Activated CD8-positive, alpha-beta memory T cell treated with anti-CD3 and anti-CD28 coated beads, Interleukin-2, amount 10 ng/mL, durations not matched to agents 7 days and 5 days (primary cell): ENCODE results near the gene EXOSC1. TPM values are rescaled to one million over a fixed set of nuclear protein-coding genes. Genes with fewer than 3 reads are reported as not detected.

ENCODE experiments used
- ATAC-seq: fragments of 150-1000 bp; cut with Tn5 transposase; one replicate; pipeline ENCODE4 v1.10.0; 2021; ENCODE audit warnings: moderate library complexity
- CTCF ChIA-PET: fragments of 350-600 bp; sonication (Branson Sonifier 250); formaldehyde crosslinking; loops from one replicate; lab custom pipeline; 2021; ENCODE audit warnings: antibody characterized with exemption; lab: Charles Lee
- DNase-seq: peaks from one replicate; pipeline ENCODE4 v3.0.0-alpha.2; 2020
- H3K27ac Mint-ChIP-seq: one replicate; pipeline ENCODE4 v1.8.0; 2021; ENCODE audit warnings: mild to moderate bottlenecking, mixed read lengths
- H3K27me3 Mint-ChIP-seq: one replicate; pipeline ENCODE4 v1.8.0; 2021; ENCODE audit warnings: mixed read lengths
- H3K36me3 Mint-ChIP-seq: one replicate; pipeline ENCODE4 v1.8.0; 2021; ENCODE audit warnings: mild to moderate bottlenecking, mixed read lengths
- H3K4me1 Mint-ChIP-seq: one replicate; pipeline ENCODE4 v1.8.0; 2021; ENCODE audit warnings: mixed read lengths
- H3K4me3 Mint-ChIP-seq: one replicate; pipeline ENCODE4 v1.8.0; 2021; ENCODE audit warnings: mild to moderate bottlenecking, moderate library complexity, mixed read lengths
- H3K9me3 Mint-ChIP-seq: one replicate; pipeline ENCODE4 v1.8.0; 2022; ENCODE audit warnings: low read depth, mixed read lengths
- total RNA-seq, 2 experiments: library from RNA; stranded (reverse); gene quantifications; one replicate each; pipeline ENCODE4 v1.2.3, GENCODE V29; 2021

EXOSC1 gene
- total RNA-seq, 2 experiments from 2014 or later, result 49.5 to 56.8 TPM

DNA sequence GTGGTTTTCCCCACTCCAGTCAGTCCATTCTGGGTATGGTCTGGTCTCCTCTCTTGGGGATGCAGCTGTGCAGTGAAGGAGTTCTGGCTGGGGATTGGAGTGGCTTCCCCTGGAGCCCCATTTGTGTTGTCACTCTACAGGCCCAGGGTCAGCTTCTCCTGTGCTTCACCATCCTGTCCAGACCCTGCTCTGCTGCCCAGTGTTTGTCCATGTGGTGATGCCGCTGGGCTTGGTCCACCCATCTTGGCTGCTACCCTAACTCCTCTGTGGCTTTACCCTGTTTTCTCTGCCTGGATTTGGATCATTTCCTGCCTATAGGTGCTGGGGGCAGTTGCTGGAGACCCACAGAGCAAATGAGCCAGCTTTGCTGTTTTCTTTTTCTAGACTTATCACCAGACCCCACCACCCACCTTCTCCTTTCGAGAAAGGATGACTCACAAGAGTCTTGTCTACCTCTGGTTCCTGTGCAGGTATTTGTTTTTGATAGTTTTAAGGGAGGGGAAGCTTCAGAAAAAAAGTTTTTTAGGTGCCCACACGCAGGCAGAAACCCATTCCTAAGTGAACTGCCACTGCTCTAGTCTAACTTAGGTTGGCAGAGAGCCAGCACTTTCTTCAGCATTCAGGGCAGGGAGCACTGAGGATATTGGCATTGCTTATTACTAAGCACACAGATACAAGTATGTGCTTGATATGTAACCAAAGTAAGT, 8.7 kb upstream of the EXOSC1 start:
- Mint-ChIP-seq H3K27me3 (no peaks in the 10 kb centered on the region), H3K4me3 (no peak overlapping the region), H3K27ac (peak overlapping the region; percentile 34), H3K4me1 (peaks cover 12% of the 10 kb centered on the region), H3K36me3 (peaks cover 24% of the 10 kb centered on the region), H3K9me3 (no peaks in the 10 kb centered on the region)
- CTCF ChIA-PET, result interaction anchor here (1.2 kb wide), 1 partner anchor 10 kb away, joined by 3 read pairs; no protein-coding TSS in a partner anchor
- DNase-seq, result no peak
- ATAC-seq, result no peak

DNA sequence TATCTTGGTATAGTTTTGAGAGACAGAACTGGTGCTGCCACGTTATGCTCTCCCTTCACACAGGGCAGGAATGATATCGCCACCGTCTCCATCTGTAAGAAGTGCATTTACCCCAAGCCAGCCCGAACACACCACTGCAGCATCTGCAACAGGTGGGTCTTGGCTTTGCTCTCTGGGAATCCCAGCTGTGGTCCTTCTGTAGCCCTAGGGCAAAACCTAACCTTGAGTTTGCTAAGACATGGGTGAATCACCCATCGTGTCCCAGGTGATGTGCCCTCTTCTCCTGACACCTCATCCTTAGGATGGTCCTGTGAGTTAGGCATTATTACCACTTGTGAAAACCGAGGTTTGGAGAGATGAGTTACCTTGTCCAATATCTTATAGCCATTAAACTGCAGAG, 6.5 kb upstream of the EXOSC1 start:
- ATAC-seq, result no peak
- DNase-seq, result no peak
- no peaks in the 10 kb centered on the region for H3K27me3 Mint-ChIP-seq
- H3K4me3 Mint-ChIP-seq, result no peak overlapping the region
- peaks cover 25% of the 10 kb centered on the region for H3K4me1 Mint-ChIP-seq
- no peak overlapping the region for H3K27ac Mint-ChIP-seq
- no peaks in the 10 kb centered on the region for H3K9me3 Mint-ChIP-seq
- CTCF ChIA-PET, result interaction anchor here (0.9 to 1.0 kb wide), 2 partner anchors 9 to 12 kb away, joined by 3 to 4 read pairs; no protein-coding TSS in a partner anchor
- H3K36me3 Mint-ChIP-seq, result peaks cover 17% of the 10 kb centered on the region

DNA sequence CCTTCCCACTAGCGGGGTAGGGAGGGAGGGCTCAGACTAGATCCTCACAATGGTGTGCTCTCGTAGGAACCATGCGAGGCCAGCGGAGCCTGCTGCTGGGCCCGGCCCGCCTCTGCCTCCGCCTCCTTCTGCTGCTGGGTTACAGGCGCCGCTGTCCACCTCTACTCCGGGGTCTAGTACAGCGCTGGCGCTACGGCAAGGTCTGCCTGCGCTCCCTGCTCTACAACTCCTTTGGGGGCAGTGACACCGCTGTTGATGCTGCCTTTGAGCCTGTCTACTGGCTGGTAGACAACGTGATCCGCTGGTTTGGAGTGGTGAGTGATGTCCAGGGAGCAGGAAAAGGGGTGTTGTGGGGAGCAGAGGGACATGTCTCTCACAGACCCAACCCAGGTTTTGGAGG, 5.8 kb upstream of the EXOSC1 start:
- CTCF ChIA-PET, result interaction anchor here (1.0 kb wide), 1 partner anchor 13 kb away, joined by 3 read pairs; no protein-coding TSS in a partner anchor
- no peak for ATAC-seq
- Mint-ChIP-seq H3K27ac (no peak overlapping the region), H3K27me3 (no peaks in the 10 kb centered on the region), H3K36me3 (peaks cover 11% of the 10 kb centered on the region), H3K9me3 (no peaks in the 10 kb centered on the region), H3K4me3 (no peak overlapping the region), H3K4me1 (peaks cover 33% of the 10 kb centered on the region)
- no peak for DNase-seq

GRCh38 chr10:97450828-97451227, 5.0 kb upstream of the EXOSC1 start:
- Mint-ChIP-seq H3K27ac (no peak overlapping the region), H3K4me3 (no peak overlapping the region), H3K9me3 (no peaks in the 10 kb centered on the region), H3K36me3 (peaks cover 8% of the 10 kb centered on the region), H3K4me1 (peaks cover 38% of the 10 kb centered on the region), H3K27me3 (no peaks in the 10 kb centered on the region)
- DNase-seq (no peak), ATAC-seq (no peak)
- CTCF ChIA-PET, result no interaction called here

GRCh38 chr10:97445357-97445721, 467 bp downstream of the EXOSC1 start:
- Mint-ChIP-seq H3K4me3 (peak overlapping the region; percentile 95), H3K9me3 (no peaks in the 10 kb centered on the region), H3K27ac (peak overlapping the region; percentile 83), H3K4me1 (peaks cover 47% of the 10 kb centered on the region), H3K36me3 (peaks cover 13% of the 10 kb centered on the region), H3K27me3 (no peaks in the 10 kb centered on the region)
- DNase-seq (no peak), ATAC-seq (no peak)
- CTCF ChIA-PET, result interaction anchor here (0.8 to 4.0 kb wide), 6 partner anchors 17 to 127 kb away, joined by 3 to 29 read pairs (median 4); partner anchors contain the start of gene ANKRD2

GRCh38 chr10:97444212-97444611, 1.6 kb downstream of the EXOSC1 start:
- H3K4me1 Mint-ChIP-seq, result peaks cover 45% of the 10 kb centered on the region
- no peaks in the 10 kb centered on the region for H3K9me3 Mint-ChIP-seq
- H3K27ac Mint-ChIP-seq, result peak overlapping the region; percentile 83
- peak overlapping the region; percentile 95 for H3K4me3 Mint-ChIP-seq
- no peaks in the 10 kb centered on the region for H3K27me3 Mint-ChIP-seq
- DNase-seq, result no peak
- no peak for ATAC-seq
- CTCF ChIA-PET, result interaction anchor here (0.8 to 4.0 kb wide), 7 partner anchors 9 to 128 kb away, joined by 3 to 29 read pairs (median 4); partner anchors contain the start of gene ANKRD2
- H3K36me3 Mint-ChIP-seq, result peaks cover 17% of the 10 kb centered on the region

DNA sequence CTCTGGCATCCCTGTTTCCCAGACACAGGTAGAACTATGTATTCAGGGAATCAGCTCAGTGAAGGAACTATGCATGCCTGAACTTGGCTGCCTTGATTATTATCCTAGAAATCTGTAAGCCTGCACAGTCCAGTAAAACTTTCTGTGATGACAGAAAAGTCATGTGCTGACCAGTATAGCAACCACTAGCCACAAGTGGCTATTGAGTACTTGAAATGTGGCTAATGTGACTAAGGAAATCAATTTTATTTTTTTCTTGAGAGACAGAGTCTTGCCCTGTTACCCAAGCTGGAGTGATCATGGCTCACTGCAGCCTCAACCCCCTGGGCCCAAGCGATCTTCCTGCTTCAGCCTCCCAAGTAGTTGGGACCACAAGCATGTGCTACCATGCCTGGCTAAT, 3.5 kb downstream of the EXOSC1 start:
- H3K4me3 Mint-ChIP-seq, result no peak overlapping the region
- H3K27me3 Mint-ChIP-seq, result no peaks in the 10 kb centered on the region
- H3K4me1 Mint-ChIP-seq, result peaks cover 32% of the 10 kb centered on the region
- H3K9me3 Mint-ChIP-seq, result no peaks in the 10 kb centered on the region
- ATAC-seq (no peak), DNase-seq (no peak)
- H3K27ac Mint-ChIP-seq, result no peak overlapping the region
- peaks cover 22% of the 10 kb centered on the region for H3K36me3 Mint-ChIP-seq
- CTCF ChIA-PET, result interaction anchor here (1.5 to 4.0 kb wide), 2 partner anchors 14 to 35 kb away, joined by 5 to 29 read pairs; no protein-coding TSS in a partner anchor

DNA sequence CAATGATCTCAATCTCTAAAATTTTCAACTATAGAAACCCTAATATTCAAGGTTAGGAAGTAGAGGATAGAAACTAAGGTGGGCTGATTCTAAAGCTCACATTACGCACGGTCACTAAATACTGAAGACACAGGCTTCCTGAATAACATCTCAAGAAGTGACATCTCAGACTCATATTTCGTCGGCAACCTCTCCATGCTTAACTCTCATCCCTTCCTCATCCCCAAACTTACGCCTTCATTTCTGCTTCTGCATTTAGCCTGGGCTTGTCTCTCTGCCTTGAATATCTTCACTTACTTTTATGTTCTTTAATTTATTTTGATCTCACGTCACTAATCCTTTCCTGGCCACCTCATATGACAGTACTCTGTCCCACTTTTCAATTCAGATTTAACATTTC, 10.6 kb downstream of the EXOSC1 start:
- H3K4me3 Mint-ChIP-seq, result no peak overlapping the region
- H3K27ac Mint-ChIP-seq, result peak overlapping the region; percentile 58

GRCh38 chr10:97434557-97434956, 11.2 kb downstream of the EXOSC1 start:
- DNase-seq (no peak), ATAC-seq (peak; percentile 10)
- Mint-ChIP-seq H3K36me3 (peaks cover 52% of the 10 kb centered on the region), H3K4me1 (peaks cover 14% of the 10 kb centered on the region), H3K4me3 (no peak overlapping the region), H3K27me3 (no peaks in the 10 kb centered on the region), H3K27ac (peak overlapping the region; percentile 76), H3K9me3 (no peaks in the 10 kb centered on the region)
- CTCF ChIA-PET, result interaction anchor here (0.7 to 1.9 kb wide), 2 partner anchors 9 to 27 kb away, joined by 3 to 6 read pairs; no protein-coding TSS in a partner anchor

More for the DNA sequence above, 10.6 kb downstream of the EXOSC1 start:
- Mint-ChIP-seq H3K27me3 (no peaks in the 10 kb centered on the region), H3K4me1 (peaks cover 10% of the 10 kb centered on the region), H3K9me3 (no peaks in the 10 kb centered on the region), H3K36me3 (peaks cover 50% of the 10 kb centered on the region)
- no peak for DNase-seq
- no peak for ATAC-seq
- CTCF ChIA-PET, result interaction anchor here (1.9 kb wide), 1 partner anchor 27 kb away, joined by 6 read pairs; no protein-coding TSS in a partner anchor

GRCh38 chr10:97434055-97434454, 11.8 kb downstream of the EXOSC1 start:
- no peak for ATAC-seq
- Mint-ChIP-seq H3K4me3 (no peak overlapping the region), H3K27ac (peak overlapping the region; percentile 76), H3K36me3 (peaks cover 53% of the 10 kb centered on the region), H3K9me3 (no peaks in the 10 kb centered on the region), H3K27me3 (no peaks in the 10 kb centered on the region), H3K4me1 (peaks cover 19% of the 10 kb centered on the region)
- CTCF ChIA-PET, result interaction anchor here (0.7 to 1.9 kb wide), 2 partner anchors 9 to 26 kb away, joined by 3 to 6 read pairs; no protein-coding TSS in a partner anchor
- no peak for DNase-seq

DNA sequence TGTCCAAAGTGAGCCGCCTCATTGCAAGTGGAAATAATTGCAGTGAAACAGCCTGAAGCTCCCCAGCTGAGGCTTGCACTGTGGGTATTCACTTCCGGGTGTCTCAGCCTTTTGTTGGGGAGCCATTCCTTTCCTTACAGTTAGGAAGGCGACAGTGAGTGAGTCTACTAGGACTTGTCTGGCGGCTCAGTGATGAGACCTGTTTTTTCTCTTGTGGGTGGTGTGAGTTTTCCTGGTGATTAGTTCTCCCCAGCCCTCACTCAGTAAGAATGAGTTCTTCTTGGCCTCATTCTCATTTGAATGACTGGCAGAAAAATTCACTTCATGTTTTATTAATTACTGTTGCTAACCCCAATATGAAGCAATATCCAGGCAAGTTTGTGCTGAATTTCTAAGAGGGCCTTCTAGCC, 17.2 kb downstream of the EXOSC1 start:
- CTCF ChIA-PET, result interaction anchor here (1.0 to 2.7 kb wide), 12 partner anchors 10 to 35 kb away, joined by 3 to 21 read pairs (median 5); partner anchors contain the start of gene RRP12
- DNase-seq (peak; percentile 71), ATAC-seq (peak; percentile 6)
- Mint-ChIP-seq H3K4me1 (peaks cover 37% of the 10 kb centered on the region), H3K36me3 (peaks cover 54% of the 10 kb centered on the region), H3K9me3 (no peaks in the 10 kb centered on the region), H3K27me3 (no peaks in the 10 kb centered on the region), H3K4me3 (peak overlapping the region; percentile 87), H3K27ac (peak overlapping the region; percentile 93)

- H3K9me3 Mint-ChIP-seq, result no peaks in the 10 kb centered on the region
- H3K4me1 Mint-ChIP-seq, result peaks cover 45% of the 10 kb centered on the region
- no peaks in the 10 kb centered on the region for H3K27me3 Mint-ChIP-seq
- CTCF ChIA-PET, result interaction anchor here (0.6 to 2.7 kb wide), 13 partner anchors 9 to 195 kb away, joined by 3 to 21 read pairs (median 5); partner anchors contain the start of gene RRP12
- H3K4me3 Mint-ChIP-seq, result peak overlapping the region; percentile 87
- H3K27ac Mint-ChIP-seq, result peak overlapping the region; percentile 93
- DNase-seq (peak; percentile 72), ATAC-seq (peak; percentile 40)
- H3K36me3 Mint-ChIP-seq, result peaks cover 49% of the 10 kb centered on the region
Observed at GRCh38 chr10:97427571-97428179, 18.1 kb downstream of the EXOSC1 start.
